Stomach (tissue), 4 donors: Measurements from ENCODE around the gene PRM3.

Experiments
- CTCF ChIP-seq, 7 experiments: fragments of 450-650 bp in 4 of 7; fragments of 200-600 bp in 3 of 7; sonication (generic) in 3 of 7; IDR thresholded peaks; one replicate each; pipeline ENCODE4 v1.5.1; 2016 to 2019; ENCODE audit warnings: antibody characterized with exemption in 7 of 7, control low read depth in 2 of 7, mild to moderate bottlenecking in 1 of 7
- EP300 ChIP-seq: sonication (generic); formaldehyde crosslinking; IDR thresholded peaks from one replicate; pipeline ENCODE4 v1.6.1; 2017; ENCODE audit warnings: antibody characterized with exemption
- POLR2A ChIP-seq, 4 donors: fragments of 450-650 bp; IDR thresholded peaks; one replicate each; pipeline ENCODE4 v1.6.1; 2016; ENCODE audit warnings: antibody characterized with exemption in 4 of 4, control low read depth in 2 of 4, mild to moderate bottlenecking in 1 of 4, moderate library complexity in 1 of 4
- POLR2AphosphoS5 ChIP-seq, 3 donors: sonication (generic); formaldehyde crosslinking; IDR thresholded peaks; one replicate each; pipeline ENCODE4 v1.6.1; 2016; ENCODE audit warnings: antibody characterized with exemption in 3 of 3

- no peak for TF ChIP-seq POLR2A (IDR thresholded peaks at IDR 0.05)
- no peak for TF ChIP-seq EP300
- no peak for TF ChIP-seq POLR2AphosphoS5 (IDR thresholded peaks at IDR 0.05)
- TF ChIP-seq CTCF (IDR thresholded peaks at IDR 0.05): no peak
Observed at GRCh38 chr16:11277607-11278337, 4.3 kb upstream of the PRM3 start.
